ENCODE results near the gene NARF.
A peak's percentile ranks its signal among the peaks of the same experiment; 100 is the strongest.
"Not testable (repeated sequence)": the region's sequence is repeated elsewhere in the genome, so short reads cannot be mapped to it uniquely, and the experiment has no call there.

NARF gene

DNA sequence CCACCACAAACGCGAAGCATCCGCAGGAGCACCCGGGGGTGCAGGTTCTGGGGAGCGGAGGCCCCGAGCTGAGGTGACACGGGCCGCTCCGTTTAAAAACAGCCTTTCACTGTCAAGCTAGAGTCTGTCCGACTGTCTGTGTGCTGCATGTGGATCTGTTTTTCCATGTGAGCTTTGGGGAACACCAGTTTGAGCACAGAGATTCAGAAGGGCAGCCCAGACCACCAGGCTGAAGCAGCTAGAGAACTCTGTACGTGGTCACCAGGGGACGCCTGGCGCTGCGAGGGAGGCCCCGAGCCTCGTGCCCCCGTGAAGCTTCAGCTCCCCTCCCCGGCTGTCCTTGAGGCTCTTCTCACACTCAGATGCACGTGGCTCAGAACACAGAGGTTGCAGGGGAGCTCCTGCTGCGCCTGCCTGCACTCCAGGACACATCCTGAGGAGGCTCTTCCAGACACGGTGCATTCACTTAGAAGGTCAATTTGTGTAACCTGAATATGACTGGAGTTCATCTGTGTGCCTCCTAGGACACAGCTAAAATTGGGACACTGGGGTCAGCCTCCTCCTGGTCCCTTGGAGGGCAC is 45.3 kb downstream of the NARF start:
- DNase-seq = no peak

DNA sequence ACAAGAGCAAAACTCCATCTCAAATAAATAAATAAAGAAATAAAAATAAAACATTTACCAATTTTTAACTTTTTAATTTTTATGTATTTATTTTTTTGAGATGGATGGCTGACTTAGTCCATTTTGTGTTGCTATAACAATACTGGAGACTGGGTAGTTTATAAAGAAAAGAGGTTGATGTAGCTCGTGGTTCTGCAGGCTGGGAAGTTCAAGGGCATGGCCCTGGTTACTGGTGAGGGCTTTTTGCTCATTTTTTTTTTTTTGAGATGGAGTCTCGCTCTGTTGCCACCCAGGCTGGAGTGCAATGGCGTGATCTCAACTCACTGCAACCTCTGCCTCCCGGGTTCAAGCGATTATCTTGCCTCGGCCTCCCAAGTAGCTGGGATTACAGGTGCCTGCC is 46.8 kb downstream of the NARF start:
- DNase-seq = no peak

DNA sequence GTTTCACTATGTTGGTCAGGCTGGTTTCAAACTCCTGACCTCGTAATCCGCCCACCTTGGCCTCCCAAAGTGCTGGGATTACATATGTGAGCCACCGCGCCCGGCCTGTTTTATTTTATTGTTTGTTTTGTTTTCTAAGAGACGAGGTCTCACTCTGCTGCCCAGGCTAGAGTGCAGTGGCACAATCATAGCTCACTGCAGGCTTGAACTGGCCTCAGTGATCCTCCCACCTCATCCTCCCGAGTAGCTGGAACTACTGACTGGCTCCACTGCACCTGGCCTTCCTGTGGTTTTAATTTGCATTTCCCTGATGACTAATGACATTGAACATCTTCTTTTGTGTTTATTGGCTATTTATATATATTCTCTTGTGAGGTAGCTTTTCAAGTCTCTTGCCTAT is 47.9 kb downstream of the NARF start:
- DNase-seq = not testable (repeated sequence)

DNA sequence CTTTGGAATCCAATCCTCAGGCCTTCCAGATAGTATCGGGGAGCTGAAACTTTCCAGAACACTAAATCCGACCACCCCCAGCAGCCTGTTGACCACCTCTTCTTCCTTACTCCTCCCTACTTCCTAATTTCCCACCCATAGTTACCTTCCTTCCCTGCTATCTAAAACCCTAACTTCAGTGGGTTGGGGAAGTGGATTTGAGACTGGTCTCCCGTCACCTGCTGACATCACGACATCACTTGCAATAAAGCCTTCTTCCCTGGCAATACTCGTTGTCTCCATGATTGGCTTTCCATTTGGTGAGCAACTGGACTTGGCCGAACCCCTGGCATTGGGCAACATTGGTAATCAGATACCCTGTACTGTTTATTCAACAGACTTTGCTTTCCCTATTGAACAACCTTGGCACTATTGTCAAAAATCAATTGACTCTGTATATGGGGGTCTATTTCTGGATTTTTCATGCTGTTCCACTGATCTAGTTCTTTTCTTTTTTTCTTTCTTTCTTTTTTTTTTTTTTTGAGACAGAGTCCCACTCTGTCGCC is 49.2 kb downstream of the NARF start:
- no peak for DNase-seq

DNA sequence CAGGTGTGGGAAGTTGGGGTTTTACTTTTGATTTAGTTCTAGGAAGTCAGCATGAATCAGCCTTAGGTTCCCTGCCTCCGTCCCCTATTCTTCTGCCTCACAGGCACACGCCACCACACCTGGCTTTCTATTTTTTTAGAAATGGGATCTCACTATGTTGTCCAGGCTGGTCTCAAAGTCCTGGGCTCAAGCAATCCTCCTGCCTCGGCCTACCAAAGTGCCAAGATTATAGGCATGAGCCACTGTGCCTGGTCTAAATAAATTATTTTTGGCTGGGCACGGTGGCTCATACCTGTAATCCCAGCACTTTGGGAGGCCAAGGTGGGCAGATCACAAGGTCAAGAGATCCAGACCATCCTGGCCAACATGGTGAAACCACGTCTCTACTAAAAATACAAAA is 53.1 kb downstream of the NARF start:
- DNase-seq = not testable (repeated sequence)

DNA sequence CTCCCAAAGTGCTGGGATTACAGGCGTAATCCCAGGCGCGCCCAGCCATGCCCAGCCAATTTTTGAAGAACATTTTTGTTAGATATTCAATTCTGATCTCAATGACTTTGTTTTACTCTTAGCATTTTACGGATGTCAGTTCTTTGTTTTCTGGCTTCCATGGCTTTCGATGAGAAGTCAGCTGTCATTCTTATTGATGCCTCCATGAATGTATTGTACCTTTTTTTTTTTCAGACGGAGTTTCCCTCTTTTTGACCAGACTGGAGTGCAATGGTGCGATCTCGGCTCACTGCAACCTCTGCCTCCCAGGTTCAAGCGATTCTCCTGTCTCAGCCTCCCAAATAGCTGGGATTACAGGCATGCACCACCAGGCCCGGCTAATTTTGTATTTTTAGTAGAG is 55.3 kb downstream of the NARF start:
- DNase-seq = not testable (repeated sequence)

DNA sequence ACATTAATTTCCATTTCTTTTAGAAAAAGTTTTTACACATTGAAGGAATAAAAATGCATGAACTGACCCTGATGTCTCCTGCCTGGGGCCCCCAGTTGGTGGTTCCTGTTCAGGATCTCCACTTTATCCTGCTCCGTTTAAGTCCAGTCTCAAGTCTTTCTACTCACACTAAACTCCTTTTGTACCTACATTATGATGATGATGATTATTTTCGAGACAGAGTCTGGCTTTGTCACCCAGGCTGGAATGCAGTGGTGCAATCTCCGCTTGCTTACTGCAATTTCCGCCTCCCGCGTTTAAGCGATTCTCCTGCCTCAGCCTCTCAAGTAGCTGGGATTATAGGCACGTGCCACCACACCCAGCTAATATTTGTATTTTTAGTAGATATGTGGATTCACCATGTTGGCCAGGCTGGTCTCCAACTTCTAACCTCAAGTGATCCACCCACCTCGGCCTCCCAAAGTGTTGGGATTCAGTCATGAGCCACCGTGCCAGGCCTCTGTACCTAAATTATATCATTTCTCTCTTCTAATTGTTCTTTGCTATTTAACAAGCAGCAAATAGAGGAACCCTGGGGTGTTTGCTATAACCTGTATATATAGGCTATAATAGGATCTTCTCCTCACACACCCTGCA is 58.8 kb downstream of the NARF start:
- no peak for DNase-seq

DNA sequence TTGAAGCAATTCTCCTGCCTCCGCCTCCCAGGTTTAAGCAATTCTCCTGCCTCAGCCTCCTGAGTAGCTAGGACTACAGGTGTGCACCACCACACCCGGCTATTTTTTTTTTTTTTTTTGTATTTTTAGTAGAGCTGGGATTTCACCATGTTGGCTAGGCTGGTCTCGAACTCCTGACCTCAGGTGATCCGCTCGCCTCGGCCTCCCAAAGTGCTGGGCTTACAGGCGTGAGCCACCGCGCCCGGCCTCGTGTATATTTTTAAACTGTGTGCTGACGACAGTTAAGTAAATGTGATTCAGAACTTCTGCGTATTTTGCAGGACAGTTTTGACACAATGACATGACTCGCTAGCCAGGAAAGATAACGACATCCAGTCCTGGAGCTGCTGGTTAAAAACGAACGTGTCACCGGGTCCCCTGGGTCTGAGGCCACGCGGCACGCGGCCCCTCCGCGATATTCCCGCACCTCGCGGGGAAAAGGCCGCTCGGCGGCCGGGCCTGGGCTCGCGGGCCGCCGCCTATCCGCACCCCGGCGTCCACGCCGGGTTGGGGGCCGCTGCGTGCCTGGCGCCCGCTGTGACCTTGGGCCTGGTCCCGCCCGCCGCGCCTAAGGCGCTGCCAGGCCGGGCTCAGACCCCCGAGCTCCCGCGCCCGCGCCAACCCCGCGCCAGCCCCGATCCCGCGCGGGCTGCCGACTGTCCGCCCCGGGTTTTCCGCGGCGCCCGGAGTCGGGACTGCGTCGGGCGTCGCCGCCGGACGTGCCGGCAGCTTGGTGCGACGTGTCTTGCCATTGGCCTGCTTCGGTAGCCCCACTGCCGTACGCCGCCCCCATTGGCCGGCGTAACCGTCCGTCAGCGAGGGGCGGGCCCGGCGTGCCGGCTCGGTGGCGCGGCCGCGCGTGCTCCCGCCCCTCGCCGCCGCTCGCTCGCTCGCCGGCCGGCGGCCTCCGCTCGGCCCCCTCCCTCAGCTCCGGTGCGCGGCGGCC is 60.6 kb downstream of the NARF start, which contains the start of gene FOXK2:
TSS of gene FOXK2 (plus strand) at position 907 of the 985 bp plus-strand sequence. CDS start 157 bp downstream, outside the sequence.
- peak; percentile 49 for DNase-seq

DNA sequence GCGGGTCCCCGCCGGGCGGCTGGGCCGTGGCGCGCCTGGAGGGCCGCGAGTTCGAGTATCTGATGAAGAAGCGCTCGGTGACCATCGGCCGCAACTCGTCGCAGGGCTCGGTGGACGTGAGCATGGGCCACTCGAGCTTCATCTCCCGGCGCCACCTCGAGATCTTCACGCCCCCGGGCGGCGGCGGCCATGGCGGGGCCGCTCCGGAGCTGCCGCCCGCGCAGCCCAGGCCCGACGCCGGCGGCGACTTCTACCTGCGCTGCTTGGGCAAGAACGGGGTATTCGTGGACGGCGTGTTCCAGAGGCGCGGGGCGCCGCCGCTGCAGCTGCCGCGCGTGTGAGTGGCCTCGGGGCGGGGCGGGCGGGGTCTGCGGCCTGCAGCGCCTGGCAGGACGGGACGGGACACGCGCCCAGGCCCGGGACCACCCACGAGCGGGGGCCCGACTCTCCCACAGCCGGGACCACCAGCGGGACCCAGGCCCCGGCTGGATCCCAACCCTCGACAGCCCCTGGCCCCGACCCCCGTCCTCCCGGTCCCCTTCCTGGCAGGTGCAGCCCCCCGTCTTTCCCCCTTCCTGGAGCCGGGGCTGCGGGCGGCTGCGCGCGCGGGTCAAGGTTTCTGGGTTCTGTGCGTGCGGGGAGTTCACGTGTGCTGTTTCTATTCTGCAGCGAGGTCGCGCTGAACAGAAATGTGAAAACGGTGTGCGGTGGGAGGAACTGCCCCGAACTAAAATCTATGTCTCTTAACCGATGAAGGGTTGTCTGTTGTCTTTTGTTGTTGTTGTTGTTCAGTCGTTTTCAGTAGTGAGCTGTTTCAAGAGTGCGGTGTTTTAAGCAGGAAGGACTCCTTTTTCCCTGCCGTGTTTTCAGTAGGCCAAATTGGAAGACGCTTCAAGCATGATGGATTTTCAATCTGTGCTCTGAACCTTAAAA is 61.7 kb downstream of the NARF start:
- no peak for DNase-seq

DNA sequence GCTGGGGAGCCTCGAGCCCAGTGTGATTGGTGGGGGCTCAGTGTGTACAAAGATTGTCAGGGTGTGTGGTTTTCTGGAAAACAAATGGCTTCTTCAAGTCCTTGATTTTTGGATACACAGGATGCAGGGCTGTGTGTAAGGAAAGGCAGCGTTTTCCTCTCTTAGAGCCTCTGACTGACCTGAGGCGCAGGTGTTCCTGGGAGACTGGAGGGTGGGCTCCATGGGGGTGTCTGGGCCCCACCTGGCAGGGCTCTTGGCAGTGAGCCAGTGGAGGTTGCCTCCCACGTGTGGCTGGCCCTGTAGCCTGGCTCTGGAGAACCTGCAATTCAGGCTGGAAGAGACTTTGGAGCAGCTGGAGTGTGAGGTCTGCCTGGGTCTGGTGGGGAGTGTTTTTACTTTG is 66.0 kb downstream of the NARF start:
- DNase-seq = no peak

DNA sequence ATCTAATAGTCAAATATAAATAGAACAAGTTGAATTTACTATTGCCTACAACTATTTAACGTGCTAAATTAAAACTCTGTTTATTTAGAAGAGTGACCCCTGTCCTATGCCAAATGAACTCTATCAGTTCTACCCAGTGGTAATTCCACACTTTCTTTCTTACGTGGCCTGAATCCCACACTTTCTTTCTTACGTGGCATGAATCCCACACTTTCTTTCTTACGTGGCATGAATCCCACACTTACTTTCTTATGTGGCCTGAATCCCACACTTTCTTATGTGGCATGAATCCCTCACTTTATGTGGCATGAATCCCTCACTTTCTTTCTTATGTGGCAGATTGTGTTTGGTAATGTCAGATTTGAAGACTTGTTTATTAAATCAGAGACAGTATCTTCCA is 67.2 kb downstream of the NARF start:
- no peak for DNase-seq

DNA sequence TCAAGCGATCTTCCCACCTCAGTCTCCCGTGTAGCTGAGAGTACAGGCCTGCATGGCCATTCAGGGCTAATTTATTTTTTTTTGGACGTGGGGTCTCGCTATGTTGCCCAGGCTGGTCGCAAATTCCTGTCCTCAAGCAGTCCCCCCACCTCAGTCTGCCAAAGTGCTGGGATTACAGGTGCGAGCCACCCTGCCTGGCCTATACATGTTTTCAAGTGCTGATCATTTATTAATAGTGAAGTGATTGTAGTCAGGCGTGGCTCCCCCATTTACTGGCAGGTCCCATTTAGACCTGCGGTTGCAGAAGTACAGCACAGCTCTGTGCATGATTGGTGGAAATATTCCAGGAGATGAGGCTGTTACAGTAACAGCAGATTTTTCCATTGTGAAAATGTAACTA is 69.4 kb downstream of the NARF start:
- DNase-seq = no peak

DNA sequence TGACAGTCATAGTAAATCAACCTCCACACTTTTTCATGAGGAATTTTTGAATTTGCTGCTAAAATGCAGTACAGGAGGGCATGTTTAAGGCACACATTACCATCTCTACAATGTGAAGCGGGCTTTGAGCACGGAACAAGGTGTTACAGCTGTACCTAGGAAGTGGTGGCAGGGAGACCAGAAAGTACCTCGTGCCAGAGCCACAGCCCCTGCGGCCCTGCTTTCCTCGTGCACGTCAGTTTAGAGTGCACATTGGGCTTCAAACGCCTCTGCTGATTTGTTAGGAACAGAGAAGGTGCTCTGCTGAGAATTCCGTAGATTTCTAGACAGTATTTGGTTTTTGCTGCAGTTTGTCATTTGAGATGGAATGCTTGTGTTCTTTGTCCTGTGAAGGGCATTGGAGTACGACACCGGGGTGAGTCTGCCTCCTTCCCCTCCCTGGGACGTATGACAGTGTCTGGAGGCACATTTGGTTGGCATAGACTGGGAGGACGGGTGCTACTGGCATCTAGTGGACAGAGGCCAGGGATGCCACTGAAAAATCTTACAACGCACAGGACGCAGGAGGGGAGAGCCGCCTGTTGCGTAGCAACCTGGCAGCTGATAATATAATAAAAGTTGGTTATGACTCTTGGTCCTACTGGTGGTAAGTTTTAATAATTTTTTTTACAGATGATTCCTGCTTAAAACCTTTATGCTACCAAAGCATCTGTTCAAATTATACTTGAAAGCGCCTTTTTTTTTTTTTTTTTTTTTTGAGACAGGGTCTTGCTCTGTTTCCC is 70.1 kb downstream of the NARF start:
- no peak for DNase-seq

DNA sequence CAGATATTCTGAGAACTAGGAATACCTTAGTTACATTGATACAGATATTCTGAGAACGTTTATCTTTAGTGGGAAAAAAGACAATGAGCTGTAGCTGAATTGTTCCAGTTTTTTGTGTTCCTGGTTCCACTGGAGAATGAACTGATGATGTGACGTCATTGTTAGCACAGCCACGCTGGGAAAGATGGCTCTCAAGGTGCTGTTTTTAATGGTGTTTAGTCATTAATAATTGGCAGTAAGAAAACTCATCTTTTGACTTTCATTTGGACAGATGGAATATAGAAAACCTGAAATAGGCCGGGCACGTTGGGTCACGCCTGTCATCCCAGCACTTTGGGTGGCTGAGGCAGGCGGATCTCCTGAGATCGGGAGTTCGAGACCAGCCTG is 71.4 kb downstream of the NARF start:
- DNase-seq = no peak

DNA sequence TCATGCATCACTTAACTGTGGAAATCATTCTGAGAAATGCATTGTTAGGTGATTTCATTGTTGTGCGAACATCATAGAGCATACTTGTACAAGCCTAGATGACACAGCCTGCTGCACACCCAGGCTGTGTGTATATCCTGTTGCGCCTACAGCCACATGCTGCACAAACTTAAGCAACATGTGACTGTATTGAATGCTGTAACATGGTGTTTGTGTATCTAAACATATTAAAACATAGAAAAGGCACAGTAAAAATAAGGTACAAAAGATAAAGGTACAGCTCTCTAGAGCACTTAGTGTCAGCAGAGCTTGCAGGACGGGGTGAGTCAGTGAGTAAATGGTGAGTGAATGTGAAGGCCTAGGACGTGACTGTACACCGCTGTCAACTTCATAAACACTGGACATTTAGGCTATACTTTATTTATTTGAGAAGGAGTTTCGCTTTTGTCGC is 72.9 kb downstream of the NARF start:
- no peak for DNase-seq

DNA sequence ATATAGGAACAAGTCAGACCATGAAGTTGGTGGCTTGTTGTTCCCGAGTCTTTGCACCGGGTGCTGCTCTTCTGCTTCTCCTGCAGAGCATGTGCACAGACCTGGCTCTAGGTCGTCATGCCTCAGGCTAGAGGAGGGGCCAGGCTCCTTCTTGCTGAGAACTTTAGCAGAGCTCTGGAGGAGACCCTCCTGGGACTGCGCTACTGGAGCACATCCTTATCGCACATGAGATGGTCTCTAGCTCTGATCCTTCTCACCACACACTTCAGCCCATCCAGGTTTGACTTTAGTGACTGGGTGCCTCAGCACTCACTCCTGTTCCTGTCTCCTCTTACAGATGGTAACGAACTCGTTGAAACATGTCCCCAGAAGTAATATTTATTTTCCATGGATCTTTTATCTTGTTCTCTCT is 75.9 kb downstream of the NARF start:
- DNase-seq = no peak

DNA sequence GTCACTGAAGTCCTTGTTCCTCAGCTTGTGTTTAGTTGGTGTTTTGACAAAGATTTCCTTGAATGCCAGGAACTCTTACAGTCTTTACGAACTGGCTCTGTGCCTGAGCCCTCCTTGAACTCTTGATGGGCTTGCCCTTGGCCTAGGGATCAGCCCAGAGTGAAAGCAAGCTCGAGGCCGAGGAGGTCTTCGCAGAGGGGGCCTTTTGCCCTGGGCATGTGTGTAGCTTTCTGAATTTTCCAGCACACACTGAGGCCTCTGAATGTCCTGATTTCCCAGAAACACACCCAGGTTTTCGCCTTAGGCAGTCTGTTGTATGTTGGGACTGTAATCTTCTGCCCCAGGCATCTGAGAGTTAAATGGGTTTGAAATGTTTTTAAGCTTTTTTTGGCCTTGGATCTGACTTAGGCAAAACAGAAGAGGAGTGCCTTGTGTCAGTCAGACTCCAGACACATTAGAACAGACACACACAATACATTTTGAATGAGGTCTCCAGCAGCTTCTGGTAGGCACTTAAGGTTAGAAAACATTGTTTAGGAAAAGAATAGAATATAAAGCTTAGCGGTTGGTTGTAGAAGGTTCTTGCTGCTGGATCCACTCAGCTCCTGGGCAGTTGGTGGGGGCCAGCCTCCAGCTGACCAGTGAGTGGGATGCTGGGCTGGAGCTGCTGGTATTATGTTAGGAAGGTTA is 78.1 kb downstream of the NARF start:
- no peak for DNase-seq

DNA sequence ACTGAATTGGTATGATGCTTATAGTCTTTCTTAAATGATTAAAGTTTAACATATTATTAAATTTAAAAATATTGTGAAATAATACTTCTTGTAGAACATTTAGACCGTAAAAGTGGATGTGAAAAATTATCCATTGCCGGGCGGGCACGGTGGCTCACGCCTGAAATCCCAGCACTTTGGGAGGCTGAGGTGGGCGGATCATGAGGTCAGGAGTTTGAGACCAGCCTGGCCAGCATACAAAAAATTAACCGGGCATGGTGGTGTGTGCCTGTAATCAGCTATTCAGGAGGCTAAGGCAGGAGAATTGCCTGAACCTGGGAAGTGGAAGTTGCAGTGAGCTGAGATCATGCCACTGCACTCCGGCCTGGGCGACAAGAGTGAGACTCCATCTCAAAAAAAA is 78.7 kb downstream of the NARF start:
- not testable (repeated sequence) for DNase-seq

DNA sequence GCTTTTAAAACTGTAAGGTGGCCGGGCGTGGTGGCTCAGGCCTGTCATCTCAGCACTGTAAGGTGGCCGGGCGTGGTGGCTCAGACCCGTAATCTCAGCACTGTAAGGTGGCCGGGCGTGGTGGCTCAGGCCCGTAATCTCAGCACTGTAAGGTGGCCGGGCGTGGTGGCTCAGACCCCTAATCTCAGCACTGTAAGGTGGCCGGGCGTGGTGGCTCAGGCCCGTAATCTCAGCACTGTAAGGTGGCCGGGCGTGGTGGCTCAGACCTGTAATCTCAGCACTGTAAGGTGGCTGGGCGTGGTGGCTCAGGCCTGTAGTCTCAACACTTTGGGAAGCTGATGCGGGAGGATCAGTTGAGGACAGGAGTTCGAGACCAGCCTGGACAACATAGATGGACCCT is 80.5 kb downstream of the NARF start:
- not testable (repeated sequence) for DNase-seq

All from NCI-H2029 treated with DMSO at 0.1 percent for 48 hours (cell line).